ENCODE results near the gene POSTN.
"Not testable (repeated sequence)": the region's sequence is repeated elsewhere in the genome, so short reads cannot be mapped to it uniquely, and the experiment has no call there.

GRCh38 chr13:37558766-37559165, 39.8 kb downstream of the POSTN start:
- TF ChIP-seq, protein P1, sequence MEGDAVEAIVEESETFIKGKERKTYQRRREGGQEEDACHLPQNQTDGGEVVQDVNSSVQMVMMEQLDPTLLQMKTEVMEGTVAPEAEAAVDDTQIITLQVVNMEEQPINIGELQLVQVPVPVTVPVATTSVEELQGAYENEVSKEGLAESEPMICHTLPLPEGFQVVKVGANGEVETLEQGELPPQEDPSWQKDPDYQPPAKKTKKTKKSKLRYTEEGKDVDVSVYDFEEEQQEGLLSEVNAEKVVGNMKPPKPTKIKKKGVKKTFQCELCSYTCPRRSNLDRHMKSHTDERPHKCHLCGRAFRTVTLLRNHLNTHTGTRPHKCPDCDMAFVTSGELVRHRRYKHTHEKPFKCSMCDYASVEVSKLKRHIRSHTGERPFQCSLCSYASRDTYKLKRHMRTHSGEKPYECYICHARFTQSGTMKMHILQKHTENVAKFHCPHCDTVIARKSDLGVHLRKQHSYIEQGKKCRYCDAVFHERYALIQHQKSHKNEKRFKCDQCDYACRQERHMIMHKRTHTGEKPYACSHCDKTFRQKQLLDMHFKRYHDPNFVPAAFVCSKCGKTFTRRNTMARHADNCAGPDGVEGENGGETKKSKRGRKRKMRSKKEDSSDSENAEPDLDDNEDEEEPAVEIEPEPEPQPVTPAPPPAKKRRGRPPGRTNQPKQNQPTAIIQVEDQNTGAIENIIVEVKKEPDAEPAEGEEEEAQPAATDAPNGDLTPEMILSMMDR (optimal IDR thresholded peaks at IDR 0.05 in 1 of 3, IDR thresholded peaks at IDR 0.05 in 1 of 3, conservative IDR thresholded peaks at IDR 0.05 in 1 of 3; ENCODE audit: extremely low read depth in 1 of 3, insufficient read depth in 2 of 3, low read length in 3 of 3): not testable (repeated sequence)
- TF ChIP-seq EZH2 (IDR thresholded peaks at IDR 0.05; ENCODE audit: low read length): not testable (repeated sequence)

All from keratinocyte (primary cell).